COLO668 (cell line): ENCODE results near the gene PSME2.

Experiments
- DNase-seq: peaks from one replicate; lab custom pipeline; 2025; ENCODE audit not compliant: unreplicated experiment; lab: John Stamatoyannopoulos, UW

Gene PSME2

GRCh38 chr14:24179961-24180796 is 33.8 kb upstream of the PSME2 start:
- peak; percentile 26 for DNase-seq

GRCh38 chr14:24179294-24179960 is 33.0 kb upstream of the PSME2 start:
- no peak for DNase-seq

GRCh38 chr14:24178399-24179178 is 32.2 kb upstream of the PSME2 start:
- DNase-seq: no peak

GRCh38 chr14:24177891-24178290 is 31.5 kb upstream of the PSME2 start:
- DNase-seq: no peak

GRCh38 chr14:24177041-24177825 is 30.8 kb upstream of the PSME2 start:
- DNase-seq: no peak

- no peak for DNase-seq
Measured at GRCh38 chr14:24176599-24176998, 30.2 kb upstream of the PSME2 start.

GRCh38 chr14:24172871-24173281 is 26.5 kb upstream of the PSME2 start:
- DNase-seq: peak; percentile 45

GRCh38 chr14:24172261-24172860 is 26.0 kb upstream of the PSME2 start:
- peak; percentile 62 for DNase-seq

GRCh38 chr14:24171422-24172260 is 25.2 kb upstream of the PSME2 start, which contains the start of gene REC8:
Gene REC8 (plus strand): TSS chr14:24172080. CDS start chr14:24172553, 473 bp downstream.
- peak; percentile 99 for DNase-seq

GRCh38 chr14:24167469-24168114 is 21.2 kb upstream of the PSME2 start:
- DNase-seq: no peak

GRCh38 chr14:24165785-24166184 is 19.4 kb upstream of the PSME2 start:
- no peak for DNase-seq

GRCh38 chr14:24164518-24164991 is 18.1 kb upstream of the PSME2 start:
- no peak for DNase-seq

- no peak for DNase-seq
Measured at GRCh38 chr14:24162093-24162492, 15.7 kb upstream of the PSME2 start.

GRCh38 chr14:24160850-24161804 is 14.7 kb upstream of the PSME2 start, which contains the start of gene IRF9:
Gene IRF9 (plus strand): TSS chr14:24161265. CDS start chr14:24162145, 880 bp downstream.
- peak; percentile 99 for DNase-seq

GRCh38 chr14:24160499-24160849 is 14.1 kb upstream of the PSME2 start:
- DNase-seq: no peak

GRCh38 chr14:24159777-24160498 is 13.5 kb upstream of the PSME2 start:
- no peak for DNase-seq

GRCh38 chr14:24157331-24157730 is 10.9 kb upstream of the PSME2 start:
- DNase-seq: no peak
